Activated T-cell treated with anti-CD3 and anti-CD28 coated beads, Interleukin-2, amount 50 U/mL, for 72 hours (primary cell): ENCODE results near the gene GTF3C2. TPM values are rescaled to one million over a fixed set of nuclear protein-coding genes. Genes with fewer than 3 reads are reported as not detected.

Source experiments
- ATAC-seq, 2 donors: fragments of 150-1000 bp; cut with Tn5 transposase; replicated peaks in 1 of 2; 2 replicates each; pipeline ENCODE4 v1.10.0; 2021; ENCODE audit warnings: moderate library complexity in 2 of 2, mild to moderate bottlenecking in 1 of 2
- DNase-seq, 2 donors: peaks; one replicate each; pipeline ENCODE4 v3.0.0; 2021 to 2022; ENCODE audit warnings: mixed read lengths in 1 of 2
- H3K27ac Mint-ChIP-seq: one replicate; pipeline ENCODE4 v1.8.0; 2022; ENCODE audit warnings: mild to moderate bottlenecking, moderate library complexity, mixed read lengths
- H3K27me3 Mint-ChIP-seq: one replicate; pipeline ENCODE4 v1.8.0; 2022; ENCODE audit warnings: low read depth, mixed read lengths
- H3K36me3 Mint-ChIP-seq, 2 donors: one replicate each; pipeline ENCODE4 v1.8.0; 2022; ENCODE audit warnings: mixed read lengths in 2 of 2, mild to moderate bottlenecking in 1 of 2; ENCODE audit not compliant: insufficient read depth in 2 of 2
- H3K4me1 Mint-ChIP-seq: one replicate; pipeline ENCODE4 v1.8.0; 2022; ENCODE audit warnings: low read depth, mixed read lengths
- H3K4me3 Mint-ChIP-seq, 2 donors: one replicate each; pipeline ENCODE4 v1.8.0; 2022; ENCODE audit warnings: mild to moderate bottlenecking in 2 of 2, mixed read lengths in 2 of 2, moderate library complexity in 2 of 2
- H3K9me3 Mint-ChIP-seq, 2 donors: one replicate each; pipeline ENCODE4 v1.8.0; 2022; ENCODE audit warnings: mixed read lengths in 2 of 2
- total RNA-seq, 2 donors: library from RNA; stranded (reverse); gene quantifications; one replicate each; pipeline ENCODE4 v1.2.3, GENCODE V29; 2022

GTF3C2 gene
- 10 to 100 TPM; 56.6 to 58.7 TPM for total RNA-seq

GRCh38 chr2:27356382-27357181 is at the start of gene GTF3C2:
Gene GTF3C2, minus strand, starts transcription at chr2:27356764. Its CDS starts 13,210 bp downstream, at chr2:27343554.
- ATAC-seq = peak; percentile 82
- Mint-ChIP-seq H3K27ac (peak within 1 kb of the TSS; percentile 97), H3K36me3 (peaks cover 5 to 9% of the 10 kb centered on the region in 2 donors), H3K27me3 (no peaks in the 10 kb centered on the region), H3K4me1 (peaks cover 65% of the 10 kb centered on the region), H3K9me3 (no peaks in the 10 kb centered on the region), H3K4me3 (peak within 1 kb of the TSS; percentile 95 to 97)
- peak; percentile 89 to 93 for DNase-seq

- H3K36me3 Mint-ChIP-seq = peaks cover 2 to 10% of the 10 kb centered on the region in 2 donors
- H3K27me3 Mint-ChIP-seq = no peaks in the 10 kb centered on the region
Observed at GRCh38 chr2:27400348-27401135, 44.0 kb upstream of the GTF3C2 start.

GRCh38 chr2:27398962-27399361 is 42.4 kb upstream of the GTF3C2 start:
- H3K27me3 Mint-ChIP-seq = no peaks in the 10 kb centered on the region
- H3K9me3 Mint-ChIP-seq = no peaks in the 10 kb centered on the region
- H3K4me1 Mint-ChIP-seq = peaks cover 47% of the 10 kb centered on the region
- H3K4me3 Mint-ChIP-seq = peak overlapping the region in 1 of 2 donors; percentile 42
- H3K27ac Mint-ChIP-seq = peak overlapping the region; percentile 96
- ATAC-seq = no peak
- DNase-seq = no peak
- H3K36me3 Mint-ChIP-seq = peaks cover 2 to 12% of the 10 kb centered on the region in 2 donors

More at GRCh38 chr2:27400348-27401135, 44.0 kb upstream of the GTF3C2 start:
- peak overlapping the region; percentile 92 for H3K27ac Mint-ChIP-seq
- no peak for ATAC-seq
- H3K4me3 Mint-ChIP-seq = peak overlapping the region in 1 of 2 donors; percentile 32
- no peak for DNase-seq
- H3K4me1 Mint-ChIP-seq = peaks cover 52% of the 10 kb centered on the region
- no peaks in the 10 kb centered on the region for H3K9me3 Mint-ChIP-seq

- ATAC-seq (no peak), DNase-seq (no peak)
- H3K27me3 Mint-ChIP-seq = no peaks in the 10 kb centered on the region
- H3K4me1 Mint-ChIP-seq = peaks cover 39% of the 10 kb centered on the region
- no peaks in the 10 kb centered on the region for H3K9me3 Mint-ChIP-seq
- peaks cover 6 to 11% of the 10 kb centered on the region in 2 donors for H3K36me3 Mint-ChIP-seq
- H3K4me3 Mint-ChIP-seq = no peak overlapping the region
- no peak overlapping the region for H3K27ac Mint-ChIP-seq
Observed at GRCh38 chr2:27393225-27393624, 36.7 kb upstream of the GTF3C2 start.

GRCh38 chr2:27390822-27391679 is 34.5 kb upstream of the GTF3C2 start:
- Mint-ChIP-seq H3K9me3 (no peaks in the 10 kb centered on the region), H3K27ac (peak overlapping the region; percentile 97), H3K27me3 (no peaks in the 10 kb centered on the region), H3K4me1 (peaks cover 28% of the 10 kb centered on the region), H3K4me3 (peak overlapping the region in 1 of 2 donors; percentile 82), H3K36me3 (peaks cover 6 to 12% of the 10 kb centered on the region in 2 donors)
- ATAC-seq (peak; percentile 52 to 88), DNase-seq (no peak)

GRCh38 chr2:27381577-27382181 is 25.1 kb upstream of the GTF3C2 start:
- DNase-seq = no peak
- H3K27ac Mint-ChIP-seq = peak overlapping the region; percentile 20
- H3K27me3 Mint-ChIP-seq = no peaks in the 10 kb centered on the region
- H3K36me3 Mint-ChIP-seq = peaks cover 1 to 29% of the 10 kb centered on the region in 2 donors
- ATAC-seq = no peak
- H3K4me3 Mint-ChIP-seq = peak overlapping the region; percentile 91 to 94
- no peaks in the 10 kb centered on the region for H3K9me3 Mint-ChIP-seq
- H3K4me1 Mint-ChIP-seq = peaks cover 37% of the 10 kb centered on the region

- H3K4me3 Mint-ChIP-seq = peak within 1 kb of the TSS; percentile 91 to 94
- no peaks in the 10 kb centered on the region for H3K27me3 Mint-ChIP-seq
- ATAC-seq (peak; percentile 94), DNase-seq (peak; percentile 92 to 93)
- H3K36me3 Mint-ChIP-seq = peaks cover 2 to 29% of the 10 kb centered on the region in 2 donors
- peaks cover 37% of the 10 kb centered on the region for H3K4me1 Mint-ChIP-seq
- H3K27ac Mint-ChIP-seq = peak within 1 kb of the TSS; percentile 90
- H3K9me3 Mint-ChIP-seq = no peaks in the 10 kb centered on the region
Observed at GRCh38 chr2:27380626-27381545, 24.3 kb upstream of the GTF3C2 start, which contains the start of gene ZNF513. Gene ZNF513, minus strand, starts transcription at chr2:27380734. Its CDS starts 208 bp downstream, at chr2:27380526.

GRCh38 chr2:27379836-27380625 is 23.5 kb upstream of the GTF3C2 start:
- peak; percentile 64 to 68 for ATAC-seq
- H3K4me1 Mint-ChIP-seq = peaks cover 34% of the 10 kb centered on the region
- H3K27ac Mint-ChIP-seq = peak overlapping the region; percentile 90
- H3K27me3 Mint-ChIP-seq = no peaks in the 10 kb centered on the region
- peak; percentile 72 to 73 for DNase-seq
- H3K9me3 Mint-ChIP-seq = no peaks in the 10 kb centered on the region
- peaks cover 3 to 23% of the 10 kb centered on the region in 2 donors for H3K36me3 Mint-ChIP-seq
- peak overlapping the region; percentile 91 to 94 for H3K4me3 Mint-ChIP-seq

- Mint-ChIP-seq H3K9me3 (no peaks in the 10 kb centered on the region), H3K4me1 (peaks cover 31% of the 10 kb centered on the region), H3K27me3 (no peaks in the 10 kb centered on the region), H3K4me3 (peak overlapping the region; percentile 91 to 94), H3K36me3 (peaks cover 3 to 21% of the 10 kb centered on the region in 2 donors), H3K27ac (peak overlapping the region; percentile 90)
- ATAC-seq (no peak), DNase-seq (no peak)
Observed at GRCh38 chr2:27379383-27379835, 22.8 kb upstream of the GTF3C2 start.

- no peak for ATAC-seq
- peak overlapping the region; percentile 91 to 94 for H3K4me3 Mint-ChIP-seq
- H3K36me3 Mint-ChIP-seq = peaks cover 3 to 19% of the 10 kb centered on the region in 2 donors
- DNase-seq = no peak
- no peaks in the 10 kb centered on the region for H3K9me3 Mint-ChIP-seq
- peak overlapping the region; percentile 90 for H3K27ac Mint-ChIP-seq
- H3K4me1 Mint-ChIP-seq = peaks cover 28% of the 10 kb centered on the region
- no peaks in the 10 kb centered on the region for H3K27me3 Mint-ChIP-seq
Observed at GRCh38 chr2:27378809-27379290, 22.3 kb upstream of the GTF3C2 start.
